Sigmoid colon (tissue), 4 donors: ENCODE results near the gene XAF1.

Experiments used
- CTCF ChIP-seq, 4 experiments: fragments of 450-650 bp in 3 of 4; fragments of 200-600 bp in 1 of 4; IDR thresholded peaks; one replicate each; pipeline ENCODE4 v1.5.1; 2016 to 2019; ENCODE audit warnings: antibody characterized with exemption in 4 of 4, mild to moderate bottlenecking in 3 of 4, moderate library complexity in 2 of 4
- POLR2A ChIP-seq, 2 donors: fragments of 450-650 bp; IDR thresholded peaks; one replicate each; pipeline ENCODE4 v1.6.1; 2016; ENCODE audit warnings: antibody characterized with exemption in 2 of 2, mild to moderate bottlenecking in 2 of 2, moderate library complexity in 2 of 2
- POLR2AphosphoS5 ChIP-seq, 4 donors: sonication (generic); formaldehyde crosslinking; IDR thresholded peaks; one replicate each; pipeline ENCODE4 v1.6.1; 2017; ENCODE audit warnings: antibody characterized with exemption in 4 of 4

GRCh38 chr17:6786618-6787017, 30.8 kb downstream of the XAF1 start:
- TF ChIP-seq CTCF (IDR thresholded peaks at IDR 0.05) (no peak), POLR2A (IDR thresholded peaks at IDR 0.05) (no peak), POLR2AphosphoS5 (IDR thresholded peaks at IDR 0.05) (no peak)
